K562 (cell line): Measurements from ENCODE around the gene BHLHE40.

Experiments
- CTCF ChIP-seq, 3 experiments: IDR thresholded peaks in 2 of 3; conservative IDR thresholded peaks in 1 of 3; 2 replicates each; pipeline ENCODE4 v1.5.1; 2011 to 2012; ENCODE audit warnings: low read length in 3 of 3, mild to moderate bottlenecking in 3 of 3, control low read depth in 2 of 3, improper control_type of control experiment in 1 of 3, inconsistent platforms in 1 of 3, low read depth in 1 of 3, mixed read lengths in 1 of 3, moderate library complexity in 1 of 3; ENCODE audit not compliant: insufficient read depth in 2 of 3
- CXXC5 ChIP-seq: fragments of 250-450 bp; sonication (Bioruptor Pico); IDR thresholded peaks from 2 replicates; pipeline ENCODE4 v1.8.0; 2022; ENCODE audit warnings: inconsistent platforms, mild to moderate bottlenecking, moderate library complexity
- EP300 ChIP-seq: IDR thresholded peaks from 2 replicates; pipeline ENCODE4 v1.6.1; 2012; ENCODE audit warnings: low read length, improper control_type of control experiment
- HCFC1 ChIP-seq: IDR thresholded peaks from 2 replicates; pipeline ENCODE4 v1.6.1; 2012; ENCODE audit warnings: low read depth, low read length, improper control_type of control experiment
- MAZ ChIP-seq, 2 experiments: fragments of 450-650 bp in 1 of 2; sonication (generic) in 1 of 2; formaldehyde crosslinking; IDR thresholded peaks in 1 of 2; conservative IDR thresholded peaks in 1 of 2; 2 replicates each; pipeline versions ENCODE4 v1.4.0 to v1.5.0; 2020; ENCODE audit warnings: mild to moderate bottlenecking in 1 of 2, missing genetic modification reagents in 1 of 2
- TAF1 ChIP-seq: IDR thresholded peaks from 2 replicates; pipeline ENCODE4 v1.6.1; 2011; ENCODE audit warnings: mild to moderate bottlenecking, low read length, moderate library complexity; ENCODE audit not compliant: insufficient read depth, control insufficient read depth, severe bottlenecking; ENCODE audit errors: extremely low read depth
- TBP ChIP-seq: optimal IDR thresholded peaks from 2 replicates; pipeline ENCODE3; 2011; ENCODE audit warnings: low read depth, low read length, improper control_type of control experiment
- ZBTB34 ChIP-seq: fragments of 250-450 bp; sonication (Bioruptor Pico); IDR thresholded peaks from 2 replicates; pipeline ENCODE4 v1.8.0; 2021; ENCODE audit warnings: mild to moderate bottlenecking, moderate library complexity
- ZBTB5 ChIP-seq: fragments of 450-650 bp; IDR thresholded peaks from 2 replicates; pipeline ENCODE4 v1.6.1; 2017; ENCODE audit warnings: antibody characterized with exemption
- TF ChIP-seq, protein P1 (sequence below): fragments of 450-650 bp; formaldehyde crosslinking; IDR thresholded peaks from 2 replicates; pipeline ENCODE4 v1.4.0; 2020; ENCODE audit warnings: mild to moderate bottlenecking, moderate library complexity
- TF ChIP-seq, protein P2 (sequence below): fragments of 150-350 bp; IDR thresholded peaks from 2 replicates; pipeline ENCODE4 v1.6.1; 2014; ENCODE audit warnings: low read depth, mild to moderate bottlenecking, low read length, borderline replicate concordance

GRCh38 chr3:4985330-4986174 lies 6.3 kb downstream of the BHLHE40 start:
- TF ChIP-seq HCFC1, result no peak
- TF ChIP-seq MAZ (CRISPR knock-in tag; conservative IDR thresholded peaks at IDR 0.05 in 1 of 2, IDR thresholded peaks at IDR 0.05 in 1 of 2), result no peak
- TF ChIP-seq TBP, result no peak
- 0 out of 2 replicates have a peak, but pooled peaks have one; percentile 23 for TF ChIP-seq CXXC5 (CRISPR knock-in tag)
- peak; percentile 2; the same call in 1 of the 2 replicates for TF ChIP-seq EP300
- TF ChIP-seq, protein P1, sequence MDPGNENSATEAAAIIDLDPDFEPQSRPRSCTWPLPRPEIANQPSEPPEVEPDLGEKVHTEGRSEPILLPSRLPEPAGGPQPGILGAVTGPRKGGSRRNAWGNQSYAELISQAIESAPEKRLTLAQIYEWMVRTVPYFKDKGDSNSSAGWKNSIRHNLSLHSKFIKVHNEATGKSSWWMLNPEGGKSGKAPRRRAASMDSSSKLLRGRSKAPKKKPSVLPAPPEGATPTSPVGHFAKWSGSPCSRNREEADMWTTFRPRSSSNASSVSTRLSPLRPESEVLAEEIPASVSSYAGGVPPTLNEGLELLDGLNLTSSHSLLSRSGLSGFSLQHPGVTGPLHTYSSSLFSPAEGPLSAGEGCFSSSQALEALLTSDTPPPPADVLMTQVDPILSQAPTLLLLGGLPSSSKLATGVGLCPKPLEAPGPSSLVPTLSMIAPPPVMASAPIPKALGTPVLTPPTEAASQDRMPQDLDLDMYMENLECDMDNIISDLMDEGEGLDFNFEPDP (CRISPR knock-in tag), result peak; percentile 22; the same call in 1 of the 2 replicates
- no peak for TF ChIP-seq CTCF (IDR thresholded peaks at IDR 0.05 in 2 of 3, conservative IDR thresholded peaks at IDR 0.05 in 1 of 3; ENCODE audit: insufficient read depth in 2 of 3, low read depth in 1 of 3, low read length in 3 of 3)
- TF ChIP-seq, protein P2, sequence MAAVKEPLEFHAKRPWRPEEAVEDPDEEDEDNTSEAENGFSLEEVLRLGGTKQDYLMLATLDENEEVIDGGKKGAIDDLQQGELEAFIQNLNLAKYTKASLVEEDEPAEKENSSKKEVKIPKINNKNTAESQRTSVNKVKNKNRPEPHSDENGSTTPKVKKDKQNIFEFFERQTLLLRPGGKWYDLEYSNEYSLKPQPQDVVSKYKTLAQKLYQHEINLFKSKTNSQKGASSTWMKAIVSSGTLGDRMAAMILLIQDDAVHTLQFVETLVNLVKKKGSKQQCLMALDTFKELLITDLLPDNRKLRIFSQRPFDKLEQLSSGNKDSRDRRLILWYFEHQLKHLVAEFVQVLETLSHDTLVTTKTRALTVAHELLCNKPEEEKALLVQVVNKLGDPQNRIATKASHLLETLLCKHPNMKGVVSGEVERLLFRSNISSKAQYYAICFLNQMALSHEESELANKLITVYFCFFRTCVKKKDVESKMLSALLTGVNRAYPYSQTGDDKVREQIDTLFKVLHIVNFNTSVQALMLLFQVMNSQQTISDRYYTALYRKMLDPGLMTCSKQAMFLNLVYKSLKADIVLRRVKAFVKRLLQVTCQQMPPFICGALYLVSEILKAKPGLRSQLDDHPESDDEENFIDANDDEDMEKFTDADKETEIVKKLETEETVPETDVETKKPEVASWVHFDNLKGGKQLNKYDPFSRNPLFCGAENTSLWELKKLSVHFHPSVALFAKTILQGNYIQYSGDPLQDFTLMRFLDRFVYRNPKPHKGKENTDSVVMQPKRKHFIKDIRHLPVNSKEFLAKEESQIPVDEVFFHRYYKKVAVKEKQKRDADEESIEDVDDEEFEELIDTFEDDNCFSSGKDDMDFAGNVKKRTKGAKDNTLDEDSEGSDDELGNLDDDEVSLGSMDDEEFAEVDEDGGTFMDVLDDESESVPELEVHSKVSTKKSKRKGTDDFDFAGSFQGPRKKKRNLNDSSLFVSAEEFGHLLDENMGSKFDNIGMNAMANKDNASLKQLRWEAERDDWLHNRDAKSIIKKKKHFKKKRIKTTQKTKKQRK, result no peak
- TF ChIP-seq ZBTB5, result no peak
- TF ChIP-seq ZBTB34 (CRISPR knock-in tag), result no peak
- TF ChIP-seq TAF1, result no peak
